ENCODE measurements around the gene TMEM72.

TMEM72 gene

DNA sequence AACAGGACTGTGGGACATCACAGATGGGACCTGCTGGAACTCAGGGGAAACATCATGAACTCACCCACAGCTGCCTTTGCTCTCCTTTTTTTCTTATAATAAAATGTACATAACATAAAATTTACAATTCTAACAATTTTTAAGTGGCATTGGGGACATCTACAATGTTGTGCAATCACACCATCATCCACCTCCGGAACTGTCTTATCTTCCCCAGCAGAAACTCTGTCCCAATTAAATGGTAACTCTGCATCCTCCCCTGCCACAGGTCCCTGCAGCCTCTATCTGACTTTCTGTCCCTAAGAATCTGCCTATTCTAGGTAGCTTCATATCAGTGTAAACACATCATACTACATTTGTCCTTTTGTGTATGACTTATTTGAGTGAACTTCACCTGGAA lies 19.4 kb upstream of the TMEM72 start:
- Histone ChIP-seq H3K27me3 (ENCODE audit: control insufficient read depth, insufficient read depth, low read length) (no peaks in the 10 kb centered on the region), H3K36me3 (ENCODE audit: control insufficient read depth, low read depth, low read length) (no peaks in the 10 kb centered on the region), H3K4me1 (ENCODE audit: control insufficient read depth, low read depth, low read length) (no peaks in the 10 kb centered on the region), H3K27ac (ENCODE audit: low read length) (no peak overlapping the region), H3K4me3 (ENCODE audit: low read length) (no peak overlapping the region), H3K9ac (ENCODE audit: low read length) (no peak overlapping the region), H3K9me3 (ENCODE audit: control insufficient read depth, low read depth, low read length) (no peaks in the 10 kb centered on the region)

DNA sequence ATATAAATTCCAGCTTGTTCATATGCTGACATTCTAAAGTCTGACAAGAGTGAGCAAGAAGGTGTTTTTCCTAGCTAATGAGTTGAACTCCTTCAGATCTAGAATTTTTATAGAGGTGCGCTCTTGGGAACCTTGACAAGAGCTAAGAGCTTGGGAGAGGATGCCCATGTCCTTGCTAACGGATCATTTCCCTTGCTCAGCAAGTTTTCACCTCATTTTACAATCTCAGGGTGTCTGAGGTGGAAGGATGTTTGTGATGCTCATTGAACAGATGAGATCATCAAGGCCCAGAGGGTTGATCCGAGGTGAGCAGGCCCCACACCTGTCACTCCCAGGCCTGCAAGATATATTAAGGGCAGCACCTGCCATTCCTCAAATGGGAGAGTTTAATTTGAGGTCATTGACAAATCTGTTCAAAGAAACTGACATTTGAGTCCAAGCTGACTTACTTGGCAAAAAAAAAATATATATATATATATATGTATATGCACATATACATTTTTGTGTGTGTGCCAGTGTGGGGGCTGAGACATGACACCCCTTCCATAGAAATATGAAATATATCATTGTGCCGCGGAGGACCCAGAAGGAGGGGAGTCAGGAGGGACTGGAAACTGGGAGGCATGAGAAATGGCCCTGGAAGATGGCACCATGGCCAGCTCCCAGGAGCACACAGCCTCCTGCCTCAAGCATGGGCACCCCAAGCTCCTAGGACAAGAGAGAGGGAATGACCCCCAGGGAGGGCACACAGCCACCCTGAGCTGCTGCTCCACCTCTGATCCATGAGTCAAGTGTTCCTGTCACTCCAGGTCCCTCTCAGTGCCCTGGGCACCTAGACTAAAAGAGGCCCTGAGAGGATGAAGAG lies 17.3 kb upstream of the TMEM72 start:
- Histone ChIP-seq H3K9me3 (ENCODE audit: control insufficient read depth, low read depth, low read length) (no peaks in the 10 kb centered on the region), H3K4me3 (ENCODE audit: low read length) (no peak overlapping the region), H3K36me3 (ENCODE audit: control insufficient read depth, low read depth, low read length) (no peaks in the 10 kb centered on the region), H3K4me1 (ENCODE audit: control insufficient read depth, low read depth, low read length) (no peaks in the 10 kb centered on the region), H3K27ac (ENCODE audit: low read length) (no peak overlapping the region), H3K27me3 (ENCODE audit: control insufficient read depth, insufficient read depth, low read length) (no peaks in the 10 kb centered on the region), H3K9ac (ENCODE audit: low read length) (no peak overlapping the region)

DNA sequence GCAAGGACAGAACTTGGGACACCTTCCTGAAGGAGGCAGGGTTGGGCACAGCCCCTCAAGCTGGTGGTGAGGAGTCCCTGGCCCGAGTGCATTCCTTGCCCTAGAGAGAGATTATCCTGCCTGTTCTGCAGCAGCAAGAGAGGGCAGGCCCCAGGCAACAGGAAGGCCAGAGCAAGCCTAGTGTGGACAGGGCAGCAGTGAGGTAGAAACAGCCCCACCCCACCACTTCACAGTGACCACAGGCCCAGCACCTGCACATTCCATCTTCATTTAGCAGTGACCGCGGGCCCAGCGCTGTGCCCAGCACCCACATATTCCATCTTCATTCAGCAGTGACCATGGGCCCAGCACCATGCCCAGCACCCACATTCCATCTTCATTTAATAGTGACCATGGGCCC lies 16.4 kb upstream of the TMEM72 start:
- no peaks in the 10 kb centered on the region for H3K27me3 ChIP-seq (ENCODE audit: control insufficient read depth, insufficient read depth, low read length)
- H3K36me3 ChIP-seq (ENCODE audit: control insufficient read depth, low read depth, low read length) = no peaks in the 10 kb centered on the region
- H3K4me3 ChIP-seq (ENCODE audit: low read length) = no peak overlapping the region
- H3K4me1 ChIP-seq (ENCODE audit: control insufficient read depth, low read depth, low read length) = peaks cover 6% of the 10 kb centered on the region
- no peak overlapping the region for H3K27ac ChIP-seq (ENCODE audit: low read length)
- no peak overlapping the region for H3K9ac ChIP-seq (ENCODE audit: low read length)
- H3K9me3 ChIP-seq (ENCODE audit: control insufficient read depth, low read depth, low read length) = no peaks in the 10 kb centered on the region

DNA sequence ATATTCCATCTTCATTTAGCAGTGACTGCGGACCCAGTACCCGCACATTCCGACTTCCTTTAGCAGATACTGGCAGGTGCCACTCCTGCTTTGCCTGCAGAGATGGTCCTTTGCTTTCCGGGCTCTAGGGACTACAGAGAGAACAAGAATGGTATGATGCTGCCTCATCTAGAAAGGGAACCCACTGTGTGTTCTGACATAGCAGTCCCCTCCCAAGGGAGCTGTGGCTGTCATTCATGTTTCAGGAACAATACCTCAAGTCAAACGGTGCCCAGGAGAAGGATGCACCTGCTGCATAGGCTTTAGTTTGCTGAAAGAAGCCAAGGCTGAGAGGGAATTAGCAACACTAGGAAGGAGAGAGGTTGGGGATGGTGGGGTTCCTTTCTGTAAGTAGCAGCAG lies 15.9 kb upstream of the TMEM72 start:
- Histone ChIP-seq H3K4me1 (ENCODE audit: control insufficient read depth, low read depth, low read length) (peaks cover 10% of the 10 kb centered on the region), H3K9ac (ENCODE audit: low read length) (no peak overlapping the region)

DNA sequence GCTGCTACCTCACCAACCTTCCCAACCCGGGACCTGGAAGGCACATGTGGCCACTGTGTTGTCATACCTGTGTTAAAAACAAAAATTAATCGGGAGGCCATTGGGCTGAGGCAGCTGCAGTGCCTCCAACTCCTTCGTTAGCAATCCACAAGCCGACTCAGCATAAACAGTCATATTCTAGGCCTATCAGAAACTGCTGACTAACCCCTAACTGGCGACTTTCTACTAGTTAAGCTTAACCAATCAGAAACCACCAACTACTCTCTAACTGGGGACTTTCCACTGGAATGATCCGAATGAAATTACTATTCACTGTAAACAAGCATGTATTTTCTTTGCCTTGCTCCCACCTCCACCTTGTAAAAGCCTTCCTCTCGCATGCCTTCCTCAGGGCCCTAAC lies 14.1 kb upstream of the TMEM72 start:
- Histone ChIP-seq H3K4me3 (ENCODE audit: low read length) (no peak overlapping the region), H3K4me1 (ENCODE audit: control insufficient read depth, low read depth, low read length) (peaks cover 10% of the 10 kb centered on the region), H3K9ac (ENCODE audit: low read length) (no peak overlapping the region)

More for the DNA sequence above, 15.9 kb upstream of the TMEM72 start:
- Histone ChIP-seq H3K27me3 (ENCODE audit: control insufficient read depth, insufficient read depth, low read length) (no peaks in the 10 kb centered on the region), H3K4me3 (ENCODE audit: low read length) (no peak overlapping the region), H3K36me3 (ENCODE audit: control insufficient read depth, low read depth, low read length) (no peaks in the 10 kb centered on the region), H3K9me3 (ENCODE audit: control insufficient read depth, low read depth, low read length) (no peaks in the 10 kb centered on the region), H3K27ac (ENCODE audit: low read length) (no peak overlapping the region)

DNA sequence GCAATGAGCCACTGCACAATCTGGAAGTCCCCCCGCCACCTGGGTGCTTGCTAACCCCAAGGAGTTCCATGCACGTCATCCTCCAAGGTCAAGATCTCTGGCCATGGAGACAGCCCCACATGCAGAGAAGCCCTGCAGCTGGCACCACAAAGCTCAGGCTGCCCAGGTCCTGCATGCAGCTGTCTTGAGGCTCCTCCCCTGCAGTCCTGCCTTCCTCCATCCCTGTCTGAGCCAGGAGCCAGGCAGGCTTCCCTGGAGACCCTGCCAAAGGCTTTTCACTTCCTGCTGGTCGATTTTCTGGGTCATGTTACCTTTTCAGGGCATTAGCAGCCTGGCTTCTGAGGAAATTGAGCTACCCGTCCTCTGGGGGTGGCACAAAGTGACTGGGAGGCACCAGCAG lies 12.5 kb upstream of the TMEM72 start:
- Histone ChIP-seq H3K4me3 (ENCODE audit: low read length) (no peak overlapping the region), H3K27ac (ENCODE audit: low read length) (no peak overlapping the region), H3K27me3 (ENCODE audit: control insufficient read depth, insufficient read depth, low read length) (no peaks in the 10 kb centered on the region), H3K4me1 (ENCODE audit: control insufficient read depth, low read depth, low read length) (peaks cover 10% of the 10 kb centered on the region), H3K9me3 (ENCODE audit: control insufficient read depth, low read depth, low read length) (no peaks in the 10 kb centered on the region), H3K9ac (ENCODE audit: low read length) (no peak overlapping the region), H3K36me3 (ENCODE audit: control insufficient read depth, low read depth, low read length) (no peaks in the 10 kb centered on the region)

More for the DNA sequence above, 14.1 kb upstream of the TMEM72 start:
- no peaks in the 10 kb centered on the region for H3K9me3 ChIP-seq (ENCODE audit: control insufficient read depth, low read depth, low read length)
- no peaks in the 10 kb centered on the region for H3K36me3 ChIP-seq (ENCODE audit: control insufficient read depth, low read depth, low read length)
- H3K27me3 ChIP-seq (ENCODE audit: control insufficient read depth, insufficient read depth, low read length) = no peaks in the 10 kb centered on the region
- H3K27ac ChIP-seq (ENCODE audit: low read length) = no peak overlapping the region

DNA sequence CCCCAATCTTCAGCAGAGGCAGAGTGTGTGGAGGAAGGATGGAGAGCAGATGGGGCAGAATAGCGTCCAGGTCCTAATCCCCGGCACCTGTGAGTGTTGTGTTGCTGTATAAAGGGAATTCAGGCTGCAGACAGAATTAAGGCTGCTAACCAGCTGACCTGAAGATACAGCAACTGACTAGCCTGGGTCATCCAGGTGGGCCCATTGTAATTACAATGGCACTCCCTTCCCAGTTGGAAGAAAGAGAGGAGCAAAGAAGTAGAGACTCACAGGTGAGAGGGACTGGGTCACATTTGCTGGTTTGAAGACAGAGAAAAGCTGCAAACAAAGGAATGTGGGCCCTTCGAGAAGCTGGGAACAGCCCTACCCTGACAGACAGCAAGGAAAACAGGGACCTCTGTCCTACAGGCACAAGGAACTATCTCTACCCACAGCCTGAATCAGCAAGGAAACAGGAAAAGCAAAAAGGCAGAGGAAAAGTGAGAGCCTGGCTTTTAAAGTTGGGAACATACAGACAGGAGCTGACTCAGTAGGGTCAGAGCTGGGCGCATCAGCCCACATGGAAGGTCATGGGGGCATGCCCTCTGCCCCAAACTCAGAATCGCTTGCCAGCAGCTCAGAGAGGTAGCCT lies 11.6 kb upstream of the TMEM72 start:
- Histone ChIP-seq H3K4me1 (ENCODE audit: control insufficient read depth, low read depth, low read length) (peaks cover 10% of the 10 kb centered on the region), H3K9me3 (ENCODE audit: control insufficient read depth, low read depth, low read length) (no peaks in the 10 kb centered on the region), H3K4me3 (ENCODE audit: low read length) (no peak overlapping the region), H3K27me3 (ENCODE audit: control insufficient read depth, insufficient read depth, low read length) (no peaks in the 10 kb centered on the region), H3K27ac (ENCODE audit: low read length) (no peak overlapping the region), H3K9ac (ENCODE audit: low read length) (no peak overlapping the region), H3K36me3 (ENCODE audit: control insufficient read depth, low read depth, low read length) (no peaks in the 10 kb centered on the region)

DNA sequence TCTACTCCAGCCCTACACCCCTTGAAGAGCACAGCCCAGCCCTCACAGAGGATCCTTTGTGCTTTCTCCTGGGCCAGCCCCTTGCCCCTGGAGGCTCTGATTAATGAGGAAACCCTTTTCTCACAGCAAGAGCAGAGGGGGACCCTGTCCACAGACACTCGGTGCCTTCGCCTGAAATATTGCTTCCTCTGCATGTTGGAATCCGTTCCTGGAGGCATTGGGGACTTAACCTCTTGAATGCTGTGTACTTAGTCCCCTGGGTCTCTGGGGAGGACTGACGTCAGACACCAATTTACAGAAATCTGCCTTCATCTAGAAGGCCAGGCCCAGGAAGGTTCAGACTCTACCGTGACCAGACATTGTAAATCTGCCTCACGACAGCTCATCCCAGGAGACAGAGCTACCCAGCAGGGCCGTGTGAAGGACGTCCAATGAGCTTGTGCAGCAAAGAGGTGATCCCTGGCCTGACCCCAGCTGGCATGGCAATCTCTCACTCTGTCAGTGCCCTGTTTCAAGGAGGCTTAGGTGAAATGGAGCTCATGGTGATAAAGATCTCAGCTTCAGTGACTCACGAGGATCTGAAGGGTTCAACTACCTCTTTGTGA lies 8.1 kb upstream of the TMEM72 start:
- H3K9ac ChIP-seq (ENCODE audit: low read length) = no peak overlapping the region
- H3K4me3 ChIP-seq (ENCODE audit: low read length) = no peak overlapping the region
- H3K27ac ChIP-seq (ENCODE audit: low read length) = no peak overlapping the region
- H3K27me3 ChIP-seq (ENCODE audit: control insufficient read depth, insufficient read depth, low read length) = no peaks in the 10 kb centered on the region
- H3K9me3 ChIP-seq (ENCODE audit: control insufficient read depth, low read depth, low read length) = no peaks in the 10 kb centered on the region
- H3K36me3 ChIP-seq (ENCODE audit: control insufficient read depth, low read depth, low read length) = no peaks in the 10 kb centered on the region
- peaks cover 14% of the 10 kb centered on the region for H3K4me1 ChIP-seq (ENCODE audit: control insufficient read depth, low read depth, low read length)

DNA sequence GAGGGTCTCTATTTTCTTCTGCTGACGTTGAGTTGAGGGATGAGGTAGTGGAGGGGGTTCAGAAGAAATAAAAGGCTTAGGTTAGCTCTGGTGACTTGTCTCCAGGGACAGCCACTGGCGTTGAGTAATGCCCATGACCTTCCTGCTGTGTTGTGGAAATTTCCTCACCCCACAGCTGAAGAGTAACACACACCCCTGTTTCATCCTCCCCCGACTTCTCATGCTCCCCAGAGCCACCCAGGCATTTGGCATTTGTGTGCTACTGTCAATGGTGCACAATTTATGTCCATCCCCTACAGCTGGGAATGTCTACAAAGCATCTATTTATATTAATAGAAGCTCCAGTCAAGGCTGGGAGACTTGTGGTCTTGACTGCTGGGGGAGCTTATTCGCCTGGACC lies 4.7 kb upstream of the TMEM72 start:
- H3K9me3 ChIP-seq (ENCODE audit: control insufficient read depth, low read depth, low read length) = no peaks in the 10 kb centered on the region
- no peaks in the 10 kb centered on the region for H3K36me3 ChIP-seq (ENCODE audit: control insufficient read depth, low read depth, low read length)
- H3K27me3 ChIP-seq (ENCODE audit: control insufficient read depth, insufficient read depth, low read length) = no peaks in the 10 kb centered on the region
- no peak overlapping the region for H3K4me3 ChIP-seq (ENCODE audit: low read length)
- no peak overlapping the region for H3K9ac ChIP-seq (ENCODE audit: low read length)
- peaks cover 13% of the 10 kb centered on the region for H3K4me1 ChIP-seq (ENCODE audit: control insufficient read depth, low read depth, low read length)
- no peak overlapping the region for H3K27ac ChIP-seq (ENCODE audit: low read length)

DNA sequence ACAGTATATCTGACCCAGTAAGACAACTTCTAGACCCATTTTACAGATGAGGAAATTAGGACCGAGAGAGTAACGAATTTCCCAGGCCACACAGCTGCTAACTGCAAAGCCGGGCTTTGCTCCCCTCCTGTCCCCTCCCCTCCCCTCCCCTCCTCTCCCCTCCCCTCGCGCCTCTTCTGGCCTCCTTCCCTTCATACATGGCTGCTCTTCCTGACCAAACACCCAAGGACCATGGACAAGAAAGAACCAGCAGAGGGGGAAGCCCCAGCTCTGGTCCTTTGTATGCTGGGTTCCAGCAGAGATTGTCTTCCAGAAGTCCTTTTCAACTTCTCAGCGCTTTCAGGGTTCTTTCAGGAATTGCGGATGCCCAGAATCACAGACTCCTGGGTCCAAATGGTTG lies 3.6 kb upstream of the TMEM72 start:
- H3K4me3 ChIP-seq (ENCODE audit: low read length) = no peak overlapping the region
- H3K27ac ChIP-seq (ENCODE audit: low read length) = no peak overlapping the region
- no peak overlapping the region for H3K9ac ChIP-seq (ENCODE audit: low read length)
- H3K27me3 ChIP-seq (ENCODE audit: control insufficient read depth, insufficient read depth, low read length) = no peaks in the 10 kb centered on the region
- H3K36me3 ChIP-seq (ENCODE audit: control insufficient read depth, low read depth, low read length) = no peaks in the 10 kb centered on the region
- H3K4me1 ChIP-seq (ENCODE audit: control insufficient read depth, low read depth, low read length) = peaks cover 13% of the 10 kb centered on the region
- no peaks in the 10 kb centered on the region for H3K9me3 ChIP-seq (ENCODE audit: control insufficient read depth, low read depth, low read length)

DNA sequence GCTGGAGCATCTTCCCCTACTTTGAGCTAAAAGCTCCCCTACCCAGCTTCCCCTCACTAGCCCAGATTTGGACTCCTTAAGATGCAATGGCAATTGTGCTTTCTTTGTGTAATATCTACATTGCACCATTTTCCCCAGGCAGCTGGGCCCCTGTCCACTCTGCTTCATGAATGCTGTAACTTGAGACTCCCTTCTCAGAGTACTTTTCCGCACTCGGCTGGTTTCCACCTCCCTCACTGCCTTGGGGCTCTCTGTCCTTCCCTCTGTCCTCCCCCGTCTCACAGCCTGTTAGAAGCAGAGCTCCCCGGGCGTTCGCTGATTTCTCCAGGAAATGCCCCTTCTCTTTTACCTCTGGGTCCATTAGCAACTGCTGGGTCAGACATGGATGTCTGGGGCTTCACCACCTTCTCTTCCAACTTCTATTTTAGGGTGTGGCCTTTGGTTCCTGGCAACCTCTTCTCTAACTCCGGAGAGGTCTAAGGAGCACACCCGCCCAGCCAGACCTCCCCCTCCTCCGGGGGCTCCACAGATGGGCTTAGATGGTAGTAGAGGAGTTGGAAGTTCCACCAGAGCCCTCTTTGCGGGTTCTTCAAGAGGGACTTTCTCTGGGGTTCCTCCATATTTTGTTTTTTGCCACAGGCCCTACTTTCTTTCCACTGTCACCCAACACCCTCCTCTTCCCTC lies 2.9 kb upstream of the TMEM72 start:
- peaks cover 13% of the 10 kb centered on the region for H3K4me1 ChIP-seq (ENCODE audit: control insufficient read depth, low read depth, low read length)
- H3K9ac ChIP-seq (ENCODE audit: low read length) = no peak overlapping the region
- H3K36me3 ChIP-seq (ENCODE audit: control insufficient read depth, low read depth, low read length) = no peaks in the 10 kb centered on the region
- no peaks in the 10 kb centered on the region for H3K9me3 ChIP-seq (ENCODE audit: control insufficient read depth, low read depth, low read length)
- no peaks in the 10 kb centered on the region for H3K27me3 ChIP-seq (ENCODE audit: control insufficient read depth, insufficient read depth, low read length)
- H3K4me3 ChIP-seq (ENCODE audit: low read length) = no peak overlapping the region
- H3K27ac ChIP-seq (ENCODE audit: low read length) = no peak overlapping the region

Data from iPS-18a (cell line).